NCI-H345 (cell line): ENCODE measurements around the gene GPR55.

Experiments used
- DNase-seq: peaks from one replicate; lab custom pipeline; 2025; lab: John Stamatoyannopoulos, UW

Gene GPR55

DNA sequence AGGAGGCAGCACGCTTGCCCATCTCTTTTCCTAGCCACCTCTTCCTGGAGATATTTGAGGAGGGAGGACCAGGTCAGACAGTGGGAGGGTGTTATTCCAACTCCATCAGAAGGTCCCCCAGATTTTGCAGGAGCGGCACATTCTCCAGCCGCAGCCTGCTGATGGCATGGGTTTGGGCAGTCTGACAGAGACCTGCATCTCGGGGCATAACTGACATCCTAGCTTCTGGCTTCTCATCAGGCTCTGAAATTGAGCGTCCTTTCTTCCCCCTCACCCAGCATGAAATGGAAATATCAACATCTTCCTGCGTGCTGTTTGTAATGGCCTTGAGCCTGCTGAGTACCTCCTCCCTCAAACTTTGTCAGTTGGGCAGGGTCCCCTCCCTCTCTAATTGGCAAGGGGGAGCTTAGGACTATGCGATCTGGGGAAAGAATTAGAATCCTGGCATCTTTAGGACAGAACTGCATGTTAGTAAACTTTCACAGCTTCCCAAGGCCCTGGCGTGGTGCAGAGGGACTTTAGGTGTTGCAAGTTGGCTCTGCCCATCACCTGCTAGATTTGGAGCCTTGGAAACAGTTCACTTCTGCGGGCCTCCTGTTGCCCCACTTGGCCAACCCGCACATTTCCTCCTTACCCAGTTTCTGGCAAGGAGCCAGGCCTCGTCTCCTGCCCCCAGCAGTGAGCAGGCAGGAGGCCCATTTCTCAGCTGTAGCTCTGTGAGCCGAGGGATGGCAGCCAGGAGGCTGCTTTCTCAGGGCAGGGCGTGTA lies 58.1 kb downstream of the GPR55 start:
- peak; percentile 70 for DNase-seq

DNA sequence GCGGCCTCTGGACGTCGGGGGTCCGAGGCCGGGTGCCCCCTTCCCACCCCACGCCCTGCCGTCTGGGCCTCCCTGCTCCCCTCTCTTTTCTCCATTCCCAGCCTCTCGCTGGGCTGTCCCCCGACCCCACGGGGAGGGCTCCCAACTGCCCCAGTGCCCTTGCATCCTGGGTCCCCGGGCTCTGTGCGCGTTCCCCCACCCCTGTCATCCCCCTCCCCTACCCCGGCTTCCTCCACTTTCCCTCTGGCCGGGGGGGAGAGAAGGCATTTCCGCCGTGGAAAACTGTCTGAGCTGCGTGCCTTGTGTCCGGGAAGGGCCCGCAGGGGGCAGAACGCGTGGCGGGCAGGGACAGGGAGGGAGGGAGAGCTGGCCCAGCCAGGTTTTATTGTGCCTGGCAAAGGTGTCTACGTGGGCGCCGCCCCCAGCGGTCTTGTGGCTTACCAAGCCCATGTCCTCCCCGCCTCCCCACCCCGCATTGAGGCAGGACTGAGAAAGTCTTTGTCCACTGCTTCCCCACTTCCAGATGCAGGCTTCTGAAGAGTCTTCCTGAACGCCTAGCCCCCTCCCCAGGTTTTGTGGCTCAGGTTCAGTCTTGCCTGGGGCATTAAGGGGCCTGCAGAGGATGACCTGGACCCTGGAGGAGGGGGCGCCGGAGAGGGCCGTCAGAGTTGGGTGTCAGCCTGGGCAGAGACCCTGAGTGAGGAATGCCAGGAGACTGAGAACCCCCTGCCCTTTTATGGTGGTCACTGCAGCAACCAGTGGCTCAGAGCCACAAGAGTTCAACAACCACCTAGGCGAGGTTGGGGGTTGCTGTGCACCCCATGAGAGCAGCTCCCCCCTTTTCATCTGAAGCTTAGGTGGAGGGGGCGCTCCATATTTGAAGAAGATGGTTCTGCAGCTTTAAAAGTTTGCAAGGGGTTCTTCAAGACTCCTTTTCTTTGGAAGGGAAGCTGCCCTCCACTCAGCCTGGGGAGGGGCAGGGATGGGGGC lies 59.0 kb downstream of the GPR55 start:
- peak; percentile 45 for DNase-seq

DNA sequence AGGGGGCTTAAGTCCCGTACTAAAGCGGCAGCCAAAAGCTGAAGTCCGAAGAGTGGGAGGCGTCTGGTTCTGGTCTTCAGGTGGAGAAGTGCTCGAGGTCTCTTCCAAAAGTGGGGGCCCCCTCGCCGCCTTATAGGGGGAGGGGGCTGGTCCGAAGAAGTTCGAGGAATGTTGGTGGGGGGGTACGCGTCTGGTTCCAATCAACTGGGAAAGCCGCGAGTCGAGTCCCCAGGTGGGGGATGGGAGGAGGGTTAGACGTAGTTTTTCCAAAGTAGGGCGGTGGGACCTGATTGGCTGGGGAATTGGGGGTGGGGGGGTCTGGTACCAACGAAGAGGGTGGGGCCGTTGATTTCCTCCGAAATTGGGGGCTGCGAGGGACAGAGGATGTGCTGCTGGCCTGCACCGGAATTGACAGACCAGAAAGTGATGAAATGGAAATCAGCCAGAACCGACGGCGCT lies 59.7 kb downstream of the GPR55 start:
- no peak for DNase-seq

- DNase-seq: peak; percentile 83
Observed at GRCh38 chr2:230864605-230865306, 60.3 kb downstream of the GPR55 start, which contains the start of gene ITM2C. Gene ITM2C (plus strand): TSS chr2:230864942. CDS start chr2:230865026, 84 bp downstream.

DNA sequence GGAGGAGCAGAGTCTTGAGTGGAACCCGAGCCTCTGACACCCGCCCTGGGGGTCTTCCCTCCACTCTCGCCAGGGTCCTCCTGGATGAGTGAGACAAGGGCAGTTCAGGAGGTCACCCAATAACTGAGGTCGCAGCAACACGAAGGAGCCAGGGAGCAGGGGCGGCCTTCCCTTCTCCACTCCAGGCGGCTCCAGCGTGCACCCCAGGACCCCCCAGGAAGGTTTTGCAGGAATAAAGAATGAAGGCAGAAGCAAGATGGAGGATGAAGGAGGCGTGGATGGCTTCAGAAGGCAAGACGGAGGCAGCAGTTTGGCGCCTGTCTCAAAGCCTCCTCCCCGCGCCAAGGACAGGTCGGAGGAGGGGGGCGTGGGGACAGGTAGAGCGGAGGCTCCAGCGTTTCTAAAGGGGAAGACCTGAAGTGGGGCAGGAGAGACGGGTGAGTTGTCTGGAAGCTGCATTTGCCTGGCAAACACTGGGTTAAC lies 60.9 kb downstream of the GPR55 start:
- no peak for DNase-seq

- no peak for DNase-seq
Observed at GRCh38 chr2:230863442-230864121, 61.5 kb downstream of the GPR55 start.

DNA sequence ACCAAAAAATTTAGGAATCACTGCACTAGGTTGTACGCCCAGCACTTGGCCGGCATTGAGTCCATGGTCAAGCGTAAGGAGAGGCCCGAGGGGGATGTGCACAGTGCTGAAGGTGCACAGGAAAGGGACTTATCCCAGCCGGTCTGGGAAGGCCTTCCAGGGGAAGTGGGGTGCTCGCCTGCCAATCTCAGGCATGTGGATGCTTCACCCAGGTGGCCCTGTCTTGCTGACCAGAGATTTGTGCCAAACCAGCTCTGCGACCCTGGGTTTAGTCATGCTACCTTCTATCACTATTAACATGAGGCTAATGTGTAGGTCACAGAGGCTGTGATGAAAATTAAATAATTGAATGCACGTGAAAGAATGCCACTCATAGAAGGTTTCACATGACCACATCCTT lies 62.0 kb downstream of the GPR55 start:
- no peak for DNase-seq

- DNase-seq: no peak
Observed at GRCh38 chr2:230862292-230862691, 62.8 kb downstream of the GPR55 start.

DNA sequence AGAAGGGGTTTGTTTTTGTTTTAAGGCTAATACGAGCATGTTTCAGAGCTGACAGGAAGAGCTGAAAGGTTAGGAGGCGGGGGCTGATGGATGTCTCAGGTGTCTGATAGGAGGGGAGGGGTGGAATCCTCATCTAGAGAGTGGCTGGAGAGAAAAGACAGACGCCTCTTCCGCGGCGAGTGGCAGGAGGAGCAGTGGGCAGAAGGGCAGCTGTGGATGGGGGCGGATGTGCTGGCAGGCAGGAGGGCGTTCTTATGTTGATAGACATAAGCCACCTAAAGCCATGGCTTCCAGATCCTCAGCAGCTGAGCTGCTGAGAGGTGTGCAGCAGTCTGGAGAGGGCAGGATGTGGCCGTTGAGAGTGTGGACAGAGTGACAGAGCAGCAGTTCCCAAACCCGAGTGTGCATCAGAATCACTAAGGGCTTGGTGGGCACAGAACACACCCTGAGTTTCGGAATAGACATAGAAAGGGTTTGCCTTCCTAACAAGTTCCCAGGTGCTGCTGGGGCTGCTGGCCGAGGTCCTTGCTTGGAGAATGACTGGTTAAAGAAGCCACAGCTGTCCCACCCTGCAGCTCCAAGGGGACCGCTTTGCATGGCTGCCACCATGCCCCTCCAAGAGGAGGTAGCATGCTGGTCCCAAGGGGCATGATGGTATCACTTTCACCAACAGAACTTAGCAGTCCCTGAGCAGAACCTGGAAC lies 63.3 kb downstream of the GPR55 start:
- DNase-seq: peak; percentile 9
